Measurements from ENCODE around the gene HYAL2.

Gene HYAL2

DNA sequence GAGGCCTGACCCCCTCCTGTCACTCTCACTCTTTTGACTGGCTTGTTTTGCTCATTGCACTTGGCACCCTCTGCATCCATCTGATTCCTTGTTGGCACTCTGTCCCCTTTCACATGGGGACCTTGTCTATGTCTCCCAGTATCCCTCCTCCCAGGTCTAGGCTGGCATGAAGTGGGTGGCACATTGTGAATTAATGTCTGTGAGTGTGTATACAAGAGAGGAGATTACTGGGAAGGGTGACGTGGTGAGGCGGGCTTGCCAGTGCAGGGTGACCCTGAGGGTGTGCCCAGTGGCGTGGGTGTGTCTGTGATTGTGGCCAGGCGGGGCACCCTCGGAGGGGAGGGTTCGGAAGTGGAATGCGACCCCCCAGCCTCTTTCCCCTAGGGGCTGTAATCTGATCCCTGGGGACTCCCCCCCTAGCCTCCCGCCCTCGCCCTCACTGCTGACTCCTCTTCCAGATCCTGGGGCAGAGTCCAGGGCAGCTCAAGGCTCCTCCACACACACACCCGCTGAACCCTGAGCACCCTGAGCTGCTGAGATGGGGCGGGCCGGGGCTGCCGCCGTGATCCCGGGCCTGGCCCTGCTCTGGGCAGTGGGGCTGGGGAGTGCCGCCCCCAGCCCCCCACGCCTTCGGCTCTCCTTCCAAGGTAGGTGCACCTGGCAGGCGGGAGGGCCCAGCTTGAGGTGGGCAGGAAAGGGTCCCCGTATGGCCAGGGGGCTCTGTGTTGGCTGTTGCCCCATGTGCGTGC is 53.7 kb downstream of the HYAL2 start, which contains the start of gene SEMA3B:
Gene SEMA3B (plus strand): TSS at position 445 of the 749 bp plus-strand sequence. CDS start 94 bp downstream, at position 539.
- no peak for DNase-seq

DNA sequence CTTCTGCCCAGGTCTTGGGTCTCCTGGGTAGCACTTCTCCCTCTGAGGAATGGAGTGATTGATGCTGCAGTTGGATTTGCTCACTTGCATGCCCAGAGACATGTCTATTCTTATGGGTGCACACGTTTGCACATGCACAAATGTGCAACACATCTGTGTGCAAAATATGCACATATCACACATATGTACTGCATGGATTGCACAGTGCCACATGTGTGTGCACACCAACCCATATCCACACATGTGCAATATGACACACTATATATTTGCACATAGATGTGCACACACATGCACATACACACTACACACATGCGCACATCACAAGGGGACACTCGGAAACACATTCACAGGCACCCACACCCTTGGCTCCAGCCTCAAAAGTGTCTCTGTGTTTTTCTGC is 54.3 kb downstream of the HYAL2 start:
- DNase-seq: no peak

Data from stimulated activated CD4-positive, alpha-beta T cell treated with anti-CD3 and anti-CD28 coated beads, Interleukin-15, amount 100 ng/mL, for 24 hours (primary cell).